ENCODE measurements around the gene PIANP.
A peak's percentile ranks its signal among the peaks of the same experiment; 100 is the strongest.
"Not testable (repeated sequence)": the region's sequence is repeated elsewhere in the genome, so short reads cannot be mapped to it uniquely, and the experiment has no call there.

PIANP gene, protein sequence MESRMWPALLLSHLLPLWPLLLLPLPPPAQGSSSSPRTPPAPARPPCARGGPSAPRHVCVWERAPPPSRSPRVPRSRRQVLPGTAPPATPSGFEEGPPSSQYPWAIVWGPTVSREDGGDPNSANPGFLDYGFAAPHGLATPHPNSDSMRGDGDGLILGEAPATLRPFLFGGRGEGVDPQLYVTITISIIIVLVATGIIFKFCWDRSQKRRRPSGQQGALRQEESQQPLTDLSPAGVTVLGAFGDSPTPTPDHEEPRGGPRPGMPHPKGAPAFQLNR

DNA sequence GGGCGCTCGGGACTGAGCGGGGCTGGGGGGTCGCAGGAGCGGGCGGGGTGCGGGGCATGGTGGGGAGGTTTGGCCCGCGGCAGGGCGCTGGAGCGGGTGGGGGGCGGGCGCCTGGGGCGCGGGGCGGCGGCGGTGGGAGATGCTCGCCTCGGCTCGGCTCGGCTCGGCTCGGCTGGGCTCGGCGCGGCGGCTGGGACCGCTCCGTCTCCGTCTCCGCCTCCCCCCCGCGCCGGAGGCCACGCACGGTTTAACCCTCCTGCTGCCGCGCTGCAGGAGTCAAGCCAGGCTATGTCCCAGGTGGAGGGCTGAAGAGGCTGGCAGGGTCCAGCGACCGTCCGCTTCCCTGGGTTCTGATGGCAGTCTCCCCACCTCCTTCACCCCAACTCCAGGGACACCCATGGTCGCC lies at the start of gene PIANP:
PIANP (minus strand) TSS at position 170 of the 406 bp plus-strand sequence. CDS start 2,754 bp downstream, outside the sequence.
- no peak for DNase-seq (ENCODE audit: low read depth in 2 of 2)

DNA sequence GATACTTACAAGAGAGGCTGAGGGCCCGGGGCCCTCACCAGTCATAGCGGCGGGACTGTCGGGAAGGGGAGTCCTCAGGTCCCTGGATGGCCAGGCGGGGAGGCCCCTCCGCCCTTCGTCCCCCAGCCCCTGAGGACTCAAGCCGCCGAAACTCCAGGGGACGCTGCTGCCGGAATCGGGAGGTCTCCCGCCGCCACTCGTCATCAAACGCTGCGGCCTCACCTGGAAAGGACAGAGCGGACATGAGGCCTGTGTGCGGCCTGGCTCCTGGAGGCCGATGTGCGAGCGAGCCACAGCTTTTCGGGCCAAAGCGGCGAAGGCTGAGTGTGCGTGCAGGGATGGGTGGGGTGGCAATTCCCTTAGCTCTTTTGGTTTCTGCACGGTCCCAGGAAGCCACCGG lies 48.1 kb upstream of the PIANP start:
- no peak for DNase-seq (ENCODE audit: low read depth in 2 of 2)

DNA sequence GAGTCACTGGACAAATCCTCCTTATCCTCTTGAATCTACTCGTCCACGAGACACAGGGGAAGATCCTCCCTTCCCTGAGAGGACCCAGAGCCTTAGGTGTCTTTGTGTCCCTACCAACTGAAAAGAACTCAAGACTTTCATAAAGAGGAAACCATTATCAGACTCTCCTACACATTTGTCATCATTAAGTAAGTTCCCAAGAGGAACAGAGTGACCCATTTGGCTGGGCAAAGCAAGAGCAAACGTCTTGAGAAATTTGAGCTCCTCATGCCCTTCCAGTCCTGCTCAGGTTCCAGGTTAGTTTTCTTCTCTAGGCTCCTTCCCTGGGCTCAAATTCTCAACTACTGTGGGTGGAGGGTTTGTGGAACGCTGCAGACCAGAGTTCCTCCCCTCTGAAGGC lies 46.6 kb upstream of the PIANP start:
- no peak for DNase-seq (ENCODE audit: low read depth in 2 of 2)

DNA sequence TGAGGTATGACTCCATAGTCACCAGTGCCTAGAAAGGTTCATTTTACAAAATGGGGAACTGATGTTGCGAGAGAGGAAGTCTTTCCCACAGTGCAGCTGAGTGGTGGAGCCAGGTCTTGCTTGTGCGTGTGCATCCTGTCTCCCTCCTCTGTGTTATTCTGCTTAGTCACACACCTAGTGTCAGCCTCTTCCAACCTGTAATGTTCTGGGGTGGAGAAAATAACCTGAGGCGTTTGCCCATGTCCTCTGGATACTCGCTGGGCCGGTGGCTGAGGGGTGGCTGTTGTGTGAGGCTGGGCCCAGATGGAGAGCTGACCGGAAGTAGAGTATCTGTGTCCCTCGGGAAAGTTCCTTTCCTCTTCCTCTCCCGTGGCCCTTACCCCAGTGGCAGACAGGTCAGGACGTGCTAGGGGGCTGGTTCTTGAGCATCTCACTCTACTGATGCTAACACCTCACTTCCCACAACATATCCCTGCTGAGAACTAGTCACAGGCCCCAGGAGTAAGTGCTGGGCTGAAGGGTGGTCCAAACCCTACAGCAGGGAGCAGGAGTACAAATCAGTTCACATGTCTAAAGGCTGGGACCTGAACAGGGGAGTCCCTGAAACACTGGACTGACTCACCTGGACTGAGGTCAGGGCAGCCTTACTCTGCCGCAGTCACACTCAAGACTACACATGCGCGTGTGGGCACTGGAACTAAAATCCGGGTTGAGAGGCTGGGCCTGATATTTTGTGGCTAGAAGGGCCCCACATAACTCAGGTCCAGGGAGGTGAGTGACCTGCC lies 45.3 kb upstream of the PIANP start:
- DNase-seq (ENCODE audit: low read depth in 2 of 2), result no peak

DNA sequence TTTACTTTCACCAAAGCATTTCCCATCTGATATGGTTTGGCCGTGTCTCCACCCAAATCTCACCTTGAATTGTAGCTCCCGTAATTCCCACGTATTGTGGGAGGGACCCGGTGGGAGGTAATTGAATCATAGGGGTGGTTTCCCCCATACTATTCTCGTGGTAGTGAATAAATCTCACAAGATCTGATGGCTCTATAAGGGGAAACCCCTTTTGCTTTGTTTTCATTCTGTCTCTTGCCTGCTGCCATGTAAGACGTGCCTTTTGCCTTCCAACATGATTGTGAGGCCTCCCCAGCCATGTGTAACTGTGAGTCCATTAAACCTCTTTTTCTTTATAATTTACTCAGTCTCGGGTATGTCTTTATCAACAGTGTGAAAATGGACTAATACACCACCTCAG lies 42.7 kb upstream of the PIANP start:
- DNase-seq (ENCODE audit: low read depth in 2 of 2), result not testable (repeated sequence)

DNA sequence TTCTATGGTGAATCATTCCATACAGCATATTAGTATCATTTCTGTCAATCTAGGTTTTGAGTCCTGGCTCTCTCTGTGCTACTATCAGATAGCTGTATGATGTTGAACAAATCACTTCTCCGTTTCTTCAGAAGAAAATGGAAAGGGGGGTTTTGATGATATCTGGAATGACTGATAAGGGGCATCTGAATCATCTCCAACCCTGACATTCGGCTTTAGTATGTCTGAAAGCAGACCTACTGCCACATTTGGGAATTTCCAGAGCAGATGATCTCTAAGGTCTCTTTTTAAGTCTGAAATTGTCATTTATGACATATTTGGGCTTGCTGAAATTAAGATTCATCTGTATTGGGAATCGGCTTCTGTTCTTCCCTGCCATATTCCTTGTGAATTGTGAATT lies 42.2 kb upstream of the PIANP start:
- no peak for DNase-seq (ENCODE audit: low read depth in 2 of 2)

DNA sequence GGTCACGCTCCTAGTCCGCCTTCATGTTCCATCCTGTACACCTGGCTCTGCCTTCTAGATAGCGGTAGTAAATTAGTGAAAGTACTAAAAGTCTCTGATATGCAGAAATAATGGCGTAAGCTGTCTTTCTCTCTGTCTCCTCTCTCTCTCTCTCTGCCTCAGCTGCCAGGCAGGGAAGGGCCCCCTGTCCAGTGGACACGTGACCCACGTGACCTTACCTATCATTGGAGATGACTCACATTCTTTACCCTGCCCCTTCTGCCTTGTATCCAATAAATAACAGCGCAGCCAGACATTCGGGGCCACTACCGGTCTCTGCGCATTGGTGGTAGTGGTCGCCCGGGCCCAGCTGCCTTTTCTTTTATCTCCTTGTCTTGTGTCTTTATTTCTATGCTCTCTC lies 41.5 kb upstream of the PIANP start:
- DNase-seq (ENCODE audit: low read depth in 2 of 2), result not testable (repeated sequence)

DNA sequence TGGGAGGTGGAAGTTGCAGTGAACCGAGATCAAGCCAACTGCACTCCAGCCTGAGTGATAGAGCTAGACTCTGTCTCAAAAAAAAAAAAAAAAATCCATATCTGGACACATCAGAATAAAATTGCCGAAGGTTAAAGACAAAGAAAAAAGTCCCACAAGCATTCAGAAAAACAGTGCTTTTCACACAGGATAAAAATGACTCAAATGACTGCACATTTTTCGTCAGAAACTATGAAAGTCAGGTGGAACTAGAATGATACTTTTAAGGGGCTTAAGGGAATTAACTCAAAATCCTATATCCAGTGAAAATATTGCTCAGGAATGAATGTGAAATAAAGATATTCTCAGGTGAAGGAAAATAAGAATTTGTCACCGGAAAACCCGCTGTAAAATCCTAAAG lies 36.1 kb upstream of the PIANP start:
- DNase-seq (ENCODE audit: low read depth in 2 of 2), result no peak

DNA sequence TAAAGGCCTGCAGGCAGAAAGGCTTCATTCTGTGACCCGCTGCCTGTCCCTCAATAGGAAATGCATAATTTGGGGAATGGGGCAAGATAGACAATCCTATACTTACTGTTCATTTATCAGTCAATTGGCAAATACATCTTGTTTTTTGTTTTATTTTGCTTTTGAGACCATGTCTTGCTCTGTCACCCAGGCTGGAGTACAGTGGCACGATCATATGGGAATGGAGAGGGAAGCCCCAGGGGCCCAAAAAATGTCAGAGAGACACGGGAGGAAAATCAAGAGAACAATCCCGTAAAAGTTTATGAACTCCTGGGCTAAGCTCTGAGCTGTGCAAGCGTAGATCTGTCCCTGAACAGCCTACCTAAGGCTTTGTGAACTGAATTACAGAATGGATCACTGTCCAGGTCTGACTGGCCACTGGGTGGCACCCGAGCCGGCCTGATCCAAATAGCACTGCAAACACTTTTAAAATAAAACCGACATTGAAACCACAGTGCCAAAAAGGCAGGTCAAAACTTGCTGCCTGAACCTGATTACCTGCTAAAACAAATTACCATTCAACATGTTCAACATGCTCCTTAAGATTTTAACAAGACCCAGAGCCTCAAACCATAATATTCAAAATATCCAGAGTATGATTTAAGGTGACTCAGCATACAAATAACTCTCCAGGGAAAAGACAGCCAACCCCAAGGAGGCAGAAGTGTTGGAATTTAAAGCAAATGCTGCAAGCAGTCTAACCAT lies 35.0 kb upstream of the PIANP start:
- DNase-seq (ENCODE audit: low read depth in 2 of 2), result no peak

DNA sequence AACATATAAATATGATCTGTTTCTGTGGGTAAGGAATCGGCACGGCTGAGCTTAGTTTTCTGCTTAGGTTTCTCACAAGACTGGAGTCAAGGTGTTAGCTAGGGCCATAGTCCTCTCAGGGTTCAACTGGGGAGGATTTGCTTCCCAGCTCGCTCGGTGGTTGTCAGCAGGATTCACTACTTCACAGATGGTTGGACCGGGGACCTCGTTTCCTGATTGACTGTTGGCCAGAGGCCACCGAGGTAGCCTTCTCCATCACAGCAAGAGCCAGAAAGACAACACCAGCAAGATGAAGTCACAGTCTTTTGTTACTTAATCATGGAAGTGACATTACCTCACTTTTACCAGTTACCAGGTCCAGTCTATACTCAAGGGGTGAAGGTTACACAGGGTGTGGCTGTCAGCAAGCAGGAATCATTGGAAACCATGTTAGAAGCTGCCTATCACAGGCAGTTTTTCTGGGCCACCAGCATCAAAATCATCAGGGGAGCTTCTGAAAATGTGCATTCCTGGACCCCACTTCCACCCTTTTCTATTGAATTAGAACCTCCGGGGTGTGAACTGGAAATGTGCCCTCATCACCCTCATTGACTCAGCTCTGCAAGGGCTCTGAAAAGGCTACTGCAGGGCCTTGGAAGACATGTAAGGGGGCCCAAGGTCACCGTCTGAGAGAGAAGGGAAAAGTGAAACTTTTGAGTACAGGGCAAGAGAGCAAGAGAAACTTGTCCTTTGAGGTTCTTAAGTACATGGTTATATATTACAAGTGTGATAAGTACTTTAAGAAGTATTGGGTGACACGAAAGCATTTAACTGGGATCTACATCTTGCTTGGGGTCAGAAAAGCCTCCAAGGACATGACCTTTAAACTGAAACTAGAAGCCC lies 34.1 kb upstream of the PIANP start:
- no peak for DNase-seq (ENCODE audit: low read depth in 2 of 2)

DNA sequence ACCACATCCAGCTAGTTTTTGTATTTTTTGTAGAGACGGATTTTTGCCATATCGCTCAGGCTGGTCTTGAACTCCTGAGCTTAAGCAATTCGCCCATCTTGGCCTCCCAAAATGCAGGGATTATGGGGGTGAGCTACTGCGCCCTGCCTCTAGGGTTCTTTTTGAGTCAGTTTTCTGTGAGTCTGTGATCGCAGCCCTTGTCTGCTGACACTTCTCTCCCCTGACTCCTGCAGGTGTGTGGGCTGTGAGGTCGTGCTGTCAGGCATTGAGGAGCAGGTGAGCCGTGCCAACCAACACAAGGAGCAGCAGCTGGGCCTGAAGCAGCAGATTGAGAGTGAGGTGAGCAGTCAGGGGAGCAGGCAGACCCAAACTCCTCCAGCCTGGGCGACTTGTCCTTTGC lies 29.6 kb upstream of the PIANP start:
- DNase-seq (ENCODE audit: low read depth in 2 of 2), result no peak

DNA sequence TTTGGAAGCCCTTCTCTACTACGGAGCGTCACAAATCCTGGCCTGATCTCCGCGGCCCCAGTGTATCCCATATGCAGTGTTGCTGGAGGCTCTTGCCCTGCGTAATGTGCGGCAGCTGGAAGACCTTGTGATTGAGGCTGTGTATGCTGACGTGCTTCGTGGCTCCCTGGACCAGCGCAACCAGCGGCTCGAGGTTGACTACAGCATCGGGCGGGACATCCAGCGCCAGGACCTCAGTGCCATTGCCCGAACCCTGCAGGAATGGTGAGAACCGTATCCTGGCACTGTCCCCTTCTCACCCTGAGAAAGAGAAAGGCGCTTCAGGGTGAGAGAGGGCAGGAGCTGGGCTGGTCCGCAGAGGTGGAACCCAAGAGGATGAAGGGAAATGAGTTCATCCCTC lies 28.6 kb upstream of the PIANP start:
- no peak for DNase-seq (ENCODE audit: low read depth in 2 of 2)

DNA sequence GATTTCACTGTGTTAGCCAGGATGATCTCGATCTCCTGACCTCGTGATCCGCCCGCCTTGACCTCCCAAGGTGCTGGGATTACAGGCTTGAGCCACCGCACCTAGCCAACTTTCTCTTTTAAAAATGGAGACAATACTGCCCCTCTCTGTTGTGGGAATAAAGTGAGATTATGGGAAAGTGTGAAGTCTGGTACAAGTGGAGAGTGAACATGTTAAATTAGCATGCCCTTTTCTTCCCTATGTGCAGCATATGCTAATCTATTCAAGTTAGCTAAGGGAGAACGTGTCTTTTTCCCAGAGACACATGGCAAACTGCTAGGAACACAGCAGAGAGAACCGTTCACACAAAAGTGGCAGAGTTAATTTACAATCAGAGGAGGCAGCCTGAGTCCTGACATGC lies 24.7 kb upstream of the PIANP start:
- DNase-seq (ENCODE audit: low read depth in 2 of 2), result no peak

DNA sequence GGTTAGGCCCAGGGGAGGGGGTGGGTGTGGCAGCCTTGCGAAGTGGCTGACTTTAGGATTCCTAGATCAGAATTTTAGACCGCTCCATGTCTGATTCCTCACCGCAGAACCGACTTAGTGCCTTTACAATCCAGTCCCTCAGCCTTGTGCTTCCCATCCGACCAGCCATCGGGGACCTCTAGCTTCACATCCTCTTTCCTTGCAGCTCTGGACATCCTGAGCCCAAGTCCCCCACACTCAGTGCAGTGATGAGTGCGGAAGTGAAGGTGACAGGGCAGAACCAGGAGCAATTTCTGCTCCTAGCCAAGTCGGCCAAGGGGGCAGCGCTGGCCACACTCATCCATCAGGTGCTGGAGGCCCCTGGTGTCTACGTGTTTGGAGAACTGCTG lies 23.8 kb upstream of the PIANP start:
- no peak for DNase-seq (ENCODE audit: low read depth in 2 of 2)

DNA sequence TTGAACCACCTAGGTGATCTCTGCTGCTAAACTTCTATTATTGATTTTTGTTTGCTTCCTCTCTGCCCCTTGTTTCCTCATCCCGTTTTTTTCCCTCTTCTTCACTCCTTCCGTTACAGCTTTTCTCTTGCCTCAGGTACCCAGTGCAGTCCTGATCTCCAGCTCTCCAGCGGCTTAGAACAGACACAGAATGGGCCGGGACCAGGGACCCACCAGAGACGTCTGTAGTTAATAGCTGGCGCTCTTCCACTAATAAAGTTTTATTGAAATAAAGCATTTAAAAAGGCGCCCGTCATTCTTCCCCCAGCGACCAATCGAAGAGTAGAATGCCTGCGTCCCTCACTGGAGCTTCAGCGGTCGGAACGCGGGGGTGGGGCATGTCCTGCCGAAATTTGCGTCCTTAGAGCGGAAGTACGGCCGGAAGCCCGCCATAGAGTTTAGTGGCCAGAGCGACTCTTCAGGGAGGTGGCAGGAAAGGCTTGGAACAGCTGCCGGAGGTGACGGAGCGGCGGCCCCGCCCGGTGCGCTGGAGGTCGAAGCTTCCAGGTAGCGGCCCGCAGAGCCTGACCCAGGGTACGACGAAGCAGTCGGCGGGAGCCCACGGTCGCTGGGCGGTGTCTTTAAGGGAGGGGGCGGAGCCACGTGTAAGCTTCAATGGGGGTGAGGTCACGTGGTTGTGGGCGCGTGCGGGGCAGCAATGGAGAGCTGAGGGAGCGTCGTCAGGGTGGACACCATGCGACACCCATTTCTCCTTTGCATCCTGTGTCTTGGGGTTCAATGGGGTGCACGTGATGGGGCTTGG lies 23.2 kb upstream of the PIANP start, which contains the start of gene COPS7A:
COPS7A (plus strand) TSS at position 440 of the 802 bp plus-strand sequence. CDS start 611 bp downstream, outside the sequence.
- peak; percentile 87 to 97 for DNase-seq (ENCODE audit: low read depth in 2 of 2)

DNA sequence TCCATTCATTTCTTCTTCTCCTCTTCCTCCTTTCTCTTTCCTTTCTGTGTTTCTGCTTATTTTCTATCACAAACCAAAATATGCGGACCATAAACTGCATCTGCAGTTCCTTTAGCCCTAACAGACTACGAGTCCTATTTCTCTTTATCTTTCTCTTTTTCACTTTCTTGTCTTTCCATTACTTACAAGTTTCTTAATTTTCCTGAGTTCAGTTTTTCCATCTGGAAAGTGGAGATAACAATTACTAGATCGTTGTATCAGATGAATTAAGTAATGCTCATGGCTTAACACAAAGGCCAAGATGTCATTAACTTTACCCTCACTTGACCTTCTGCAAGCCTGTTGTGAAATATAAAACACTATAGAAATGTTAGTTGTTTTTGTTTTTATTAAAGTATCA lies 22.2 kb upstream of the PIANP start:
- DNase-seq (ENCODE audit: low read depth in 2 of 2), result no peak

DNA sequence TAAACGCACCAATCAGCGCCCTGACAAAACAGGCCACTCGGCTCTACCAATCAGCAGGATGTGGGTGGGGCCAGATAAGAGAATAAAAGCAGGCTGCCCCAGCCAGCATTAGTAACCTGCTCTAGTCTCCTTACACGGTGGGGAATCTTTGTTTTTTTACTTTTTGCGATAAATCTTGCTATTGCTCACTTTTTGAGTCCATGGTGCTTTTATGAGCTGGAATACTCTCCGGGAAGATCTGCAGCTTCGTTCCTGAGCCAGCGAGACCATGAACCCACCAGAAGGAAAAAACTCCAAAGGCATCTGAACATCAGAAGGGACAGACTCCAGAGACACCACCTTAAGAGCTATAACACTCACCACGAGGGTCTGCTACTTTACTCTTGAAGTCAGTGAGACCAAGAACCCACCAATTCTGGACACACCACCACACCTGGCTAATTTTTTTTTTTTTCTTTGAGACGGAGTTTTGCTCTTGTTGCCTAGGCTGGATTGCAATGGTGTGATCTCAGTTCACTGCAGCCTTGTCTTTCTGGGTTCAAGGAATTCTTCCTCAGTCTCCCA lies 16.3 kb upstream of the PIANP start:
- no peak for DNase-seq (ENCODE audit: low read depth in 2 of 2)

DNA sequence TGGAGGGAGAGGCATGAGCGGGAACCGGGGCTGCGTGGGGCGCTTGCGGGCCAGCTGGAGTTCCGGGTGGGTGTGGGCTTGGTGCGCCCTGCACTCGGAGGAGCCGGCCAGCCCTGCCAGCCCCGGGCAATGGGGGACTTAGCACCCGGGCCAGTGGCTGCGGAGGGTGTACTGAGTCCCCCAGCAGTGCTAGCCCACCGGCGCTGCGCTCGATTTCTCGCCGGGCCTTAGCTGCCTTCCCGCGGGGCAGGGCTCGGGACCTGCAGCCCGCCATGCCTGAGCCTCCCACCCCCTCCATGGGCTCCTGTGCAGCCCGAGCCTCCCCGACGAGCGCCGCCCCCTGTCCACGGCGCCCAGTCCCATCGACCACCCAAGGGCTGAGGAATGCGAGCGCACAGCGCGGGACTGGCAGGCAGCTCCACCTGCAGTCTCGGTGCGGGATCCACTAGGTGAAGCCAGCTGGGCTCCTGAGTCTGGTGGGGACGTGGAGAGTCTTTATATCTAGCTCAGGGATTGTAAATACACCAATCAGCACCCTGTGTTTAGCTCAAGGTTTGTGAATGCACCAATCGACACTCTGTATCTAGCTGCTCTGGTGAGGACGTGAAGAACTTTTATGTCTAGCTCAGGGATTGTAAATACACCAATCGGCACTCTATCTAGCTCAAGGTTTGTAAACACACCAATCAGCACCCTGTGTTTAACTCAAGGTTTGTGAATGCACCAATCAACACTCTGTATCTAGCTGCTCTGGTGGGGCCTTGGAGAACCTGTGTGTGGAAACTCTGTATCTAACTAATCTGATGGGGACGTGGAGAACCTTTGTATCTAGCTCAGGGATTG lies 15.6 kb upstream of the PIANP start:
- not testable (repeated sequence) for DNase-seq (ENCODE audit: low read depth in 2 of 2)

DNA sequence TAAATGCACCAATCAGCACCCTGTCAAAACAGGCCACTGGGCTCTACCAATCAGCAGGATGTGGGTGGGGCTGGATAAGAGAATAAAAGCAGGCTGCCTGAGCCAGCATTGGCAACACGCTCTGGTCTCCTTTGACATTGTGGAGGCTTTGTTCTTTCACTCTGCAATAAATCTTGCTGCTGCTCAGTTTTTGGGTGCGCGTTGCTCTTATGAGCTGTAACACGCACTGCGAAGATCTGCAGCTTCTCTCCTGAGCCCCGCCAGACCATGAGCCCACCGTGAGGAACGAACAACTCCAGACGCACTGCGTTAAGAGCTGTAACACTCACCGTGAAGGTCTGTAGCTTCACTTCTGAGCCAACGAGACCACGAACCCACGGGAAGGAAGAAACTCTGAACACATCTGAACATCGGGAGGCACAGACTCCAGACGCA lies 8.4 kb upstream of the PIANP start:
- DNase-seq (ENCODE audit: low read depth in 2 of 2), result no peak

Data from activated CD4-positive, alpha-beta T cell treated with anti-CD3 and anti-CD28 coated beads for 24 hours (primary cell).